ENCODE measurements around the gene ACOX2. TPM values are rescaled to one million over a fixed set of nuclear protein-coding genes. Genes with fewer than 3 reads are reported as not detected.
A peak's percentile ranks its signal among the peaks of the same experiment; 100 is the strongest.

Gene ACOX2
- total RNA-seq, result 28.6 and 29.8 TPM in 2 replicates

- TF ChIP-seq CTCF (IDR thresholded peaks at IDR 0.05; ENCODE audit: extremely low read depth, low read depth, low read length), result no peak
- H3K27me3 ChIP-seq (ENCODE audit: insufficient read depth, low read length), result no peaks in the 10 kb centered on the region
- H3K4me1 ChIP-seq (ENCODE audit: insufficient read depth, low read length), result peaks cover 20% of the 10 kb centered on the region
- no peaks in the 10 kb centered on the region for H3K9me3 ChIP-seq (ENCODE audit: low read depth, low read length)
- peak; percentile 92 for DNase-seq (ENCODE audit: insufficient read length, low spot score, missing footprints)
- no peaks in the 10 kb centered on the region for H3K79me2 ChIP-seq (ENCODE audit: insufficient read depth, low read length)
- H2AFZ ChIP-seq (ENCODE audit: low read length), result peak within 1 kb of the TSS; percentile 97
- no peaks in the 10 kb centered on the region for H4K20me1 ChIP-seq (ENCODE audit: insufficient read depth, low read length)
- H3K27ac ChIP-seq (ENCODE audit: low read depth, low read length), result peak within 1 kb of the TSS; percentile 60
- peak within 1 kb of the TSS; percentile 87 for H3K4me2 ChIP-seq (ENCODE audit: insufficient read depth, low read length)
- H3K4me3 ChIP-seq (ENCODE audit: insufficient read depth, low read length), result peak within 1 kb of the TSS; percentile 68
- no peaks in the 10 kb centered on the region for H3K36me3 ChIP-seq (ENCODE audit: insufficient read depth, low read length)
Observed at GRCh38 chr3:58536501-58537411, at the start of gene ACOX2. Gene ACOX2, minus strand, starts transcription at chr3:58537190. Its CDS starts 2,084 bp downstream, at chr3:58535106.

GRCh38 chr3:58585994-58586393 is 49.0 kb upstream of the ACOX2 start:
- Histone ChIP-seq H3K9me3 (ENCODE audit: low read depth, low read length) (no peaks in the 10 kb centered on the region), H4K20me1 (ENCODE audit: insufficient read depth, low read length) (no peaks in the 10 kb centered on the region), H3K27me3 (ENCODE audit: insufficient read depth, low read length) (peaks cover 36% of the 10 kb centered on the region), H2AFZ (ENCODE audit: low read length) (no peak overlapping the region), H3K4me1 (ENCODE audit: insufficient read depth, low read length) (no peaks in the 10 kb centered on the region), H3K4me2 (ENCODE audit: insufficient read depth, low read length) (peak overlapping the region; percentile 87), H3K27ac (ENCODE audit: low read depth, low read length) (no peak overlapping the region), H3K4me3 (ENCODE audit: insufficient read depth, low read length) (peak overlapping the region; percentile 75), H3K79me2 (ENCODE audit: insufficient read depth, low read length) (no peaks in the 10 kb centered on the region), H3K36me3 (ENCODE audit: insufficient read depth, low read length) (no peaks in the 10 kb centered on the region)
- no peak for DNase-seq (ENCODE audit: insufficient read length, low spot score, missing footprints)
- no peak for TF ChIP-seq CTCF (IDR thresholded peaks at IDR 0.05; ENCODE audit: extremely low read depth, low read depth, low read length)

- peak overlapping the region; percentile 87 for H3K4me2 ChIP-seq (ENCODE audit: insufficient read depth, low read length)
- H3K27me3 ChIP-seq (ENCODE audit: insufficient read depth, low read length), result peaks cover 36% of the 10 kb centered on the region
- H3K79me2 ChIP-seq (ENCODE audit: insufficient read depth, low read length), result no peaks in the 10 kb centered on the region
- no peaks in the 10 kb centered on the region for H3K9me3 ChIP-seq (ENCODE audit: low read depth, low read length)
- peak overlapping the region; percentile 90 for H2AFZ ChIP-seq (ENCODE audit: low read length)
- peak; percentile 54 for TF ChIP-seq CTCF (IDR thresholded peaks at IDR 0.05; ENCODE audit: extremely low read depth, low read depth, low read length)
- H3K27ac ChIP-seq (ENCODE audit: low read depth, low read length), result no peak overlapping the region
- H4K20me1 ChIP-seq (ENCODE audit: insufficient read depth, low read length), result no peaks in the 10 kb centered on the region
- DNase-seq (ENCODE audit: insufficient read length, low spot score, missing footprints), result peak; percentile 99
- no peaks in the 10 kb centered on the region for H3K36me3 ChIP-seq (ENCODE audit: insufficient read depth, low read length)
- peak overlapping the region; percentile 75 for H3K4me3 ChIP-seq (ENCODE audit: insufficient read depth, low read length)
- no peaks in the 10 kb centered on the region for H3K4me1 ChIP-seq (ENCODE audit: insufficient read depth, low read length)
Observed at GRCh38 chr3:58585005-58585786, 48.2 kb upstream of the ACOX2 start.

GRCh38 chr3:58584690-58585004 is 47.7 kb upstream of the ACOX2 start:
- Histone ChIP-seq H3K27me3 (ENCODE audit: insufficient read depth, low read length) (peaks cover 33% of the 10 kb centered on the region), H2AFZ (ENCODE audit: low read length) (peak overlapping the region; percentile 90), H3K4me1 (ENCODE audit: insufficient read depth, low read length) (no peaks in the 10 kb centered on the region), H4K20me1 (ENCODE audit: insufficient read depth, low read length) (no peaks in the 10 kb centered on the region), H3K4me3 (ENCODE audit: insufficient read depth, low read length) (peak overlapping the region; percentile 75), H3K4me2 (ENCODE audit: insufficient read depth, low read length) (peak overlapping the region; percentile 87), H3K27ac (ENCODE audit: low read depth, low read length) (no peak overlapping the region), H3K79me2 (ENCODE audit: insufficient read depth, low read length) (no peaks in the 10 kb centered on the region), H3K9me3 (ENCODE audit: low read depth, low read length) (no peaks in the 10 kb centered on the region), H3K36me3 (ENCODE audit: insufficient read depth, low read length) (no peaks in the 10 kb centered on the region)
- TF ChIP-seq CTCF (IDR thresholded peaks at IDR 0.05; ENCODE audit: extremely low read depth, low read depth, low read length), result no peak
- DNase-seq (ENCODE audit: insufficient read length, low spot score, missing footprints), result no peak
